A549 (cell line): Measurements from ENCODE around the gene FAM187B. TPM values are rescaled to one million over a fixed set of nuclear protein-coding genes. Genes with fewer than 3 reads are reported as not detected.
A peak's percentile ranks its signal among the peaks of the same experiment; 100 is the strongest.

Experiments used
- ATAC-seq, 2 experiments: fragments of 200-7000 bp in 1 of 2; fragments of >200 bp in 1 of 2; cut with Nextera tagmentation in 1 of 2; cut with Tn5 transposase in 1 of 2; 3 replicates each; pipeline versions ENCODE4 v1.8.0 to v1.9.1; 2018 to 2020; ENCODE audit warnings: mild to moderate bottlenecking in 1 of 2, moderate library complexity in 1 of 2
- CTCF ChIA-PET: fragments of 300-600 bp; sonication (Branson Sonifier 250); formaldehyde crosslinking; extraction: SDS; loops from one replicate; lab custom pipeline; 2021; ENCODE audit warnings: antibody characterized with exemption, inconsistent platforms; lab: Yijun Ruan, JAX
- POLR2A ChIA-PET: fragments of 350-600 bp; formaldehyde crosslinking; extraction: SDS; loops from one replicate; lab custom pipeline; 2021; ENCODE audit warnings: antibody characterized with exemption, inconsistent platforms; lab: Yijun Ruan, JAX
- DNase-seq, 2 experiments: peaks; one replicate each; pipeline versions ENCODE4 v3.0.0 to v3.0.0-alpha.2; 2011 to 2016; ENCODE audit warnings: low read depth in 1 of 2, low spot score in 1 of 2
- FAIRE-seq: peaks from 2 replicates; lab custom pipeline; 2011; peaks lifted over from hg19 to GRCh38; lab: Jason Lieb, UNC
- H3K27ac ChIP-seq, 2 experiments: fragments of >200 bp; sonication (Bioruptor Twin); formaldehyde crosslinking; 3 replicates each; pipeline ENCODE4 v1.5.1; 2016 to 2017
- H3K4me1 ChIP-seq: fragments of >200 bp; sonication (Bioruptor Twin); formaldehyde crosslinking; 3 replicates; pipeline ENCODE4 v1.6.1; 2016
- H3K4me2 ChIP-seq: fragments of >200 bp; sonication (Bioruptor Twin); formaldehyde crosslinking; 3 replicates; pipeline ENCODE4 v1.6.1; 2016
- H3K4me3 ChIP-seq: fragments of >200 bp; sonication (Bioruptor Twin); formaldehyde crosslinking; 3 replicates; pipeline ENCODE4 v1.5.1; 2016
- H3K9me3 ChIP-seq: fragments of >200 bp; sonication (Bioruptor Twin); formaldehyde crosslinking; 3 replicates; pipeline ENCODE4 v1.6.1; 2016
- CBX8 ChIP-seq: fragments of 200-600 bp; sonication (generic); IDR thresholded peaks from 2 replicates; pipeline ENCODE4 v1.6.1; 2016
- CHD2 ChIP-seq: fragments of 150-350 bp; IDR thresholded peaks from 2 replicates; pipeline ENCODE4 v1.6.1; 2014; ENCODE audit warnings: low read length; ENCODE audit not compliant: partially characterized antibody
- ELK1 ChIP-seq: fragments of 150-350 bp; IDR thresholded peaks from 2 replicates; pipeline ENCODE4 v1.6.1; 2014; ENCODE audit warnings: low read depth, mild to moderate bottlenecking, low read length
- FOSL2 ChIP-seq, 2 experiments: fragments of 450-650 bp in 1 of 2; fragments of >200 bp in 1 of 2; sonication (Bioruptor Twin) in 1 of 2; formaldehyde crosslinking; IDR thresholded peaks; 2 replicates each; pipeline versions ENCODE4 v1.5.0 to v1.6.1; 2016 to 2020; ENCODE audit warnings: mild to moderate bottlenecking in 1 of 2, moderate library complexity in 1 of 2
- HES2 ChIP-seq: fragments of >200 bp; sonication (Bioruptor Twin); formaldehyde crosslinking; IDR thresholded peaks from 2 replicates; pipeline ENCODE4 v1.6.1; 2016
- HMGXB4 ChIP-seq: fragments of 250-450 bp; sonication (Bioruptor Pico); IDR thresholded peaks from 2 replicates; pipeline ENCODE4 v1.5.0; 2021; ENCODE audit warnings: mild to moderate bottlenecking, moderate library complexity, borderline replicate concordance
- HOXB13 ChIP-seq: fragments of 250-450 bp; sonication (Bioruptor Pico); IDR thresholded peaks from 2 replicates; pipeline ENCODE4 v1.5.0; 2020; ENCODE audit warnings: low read depth, mild to moderate bottlenecking, moderate library complexity
- MAX ChIP-seq: IDR thresholded peaks from 2 replicates; pipeline ENCODE4 v1.6.1; 2012
- MAZ ChIP-seq: fragments of 150-350 bp; IDR thresholded peaks from 2 replicates; pipeline ENCODE4 v1.6.1; 2014; ENCODE audit warnings: antibody characterized with exemption, low read depth, low read length, borderline replicate concordance
- NR3C1 ChIP-seq: fragments of >200 bp; sonication (Bioruptor Twin); formaldehyde crosslinking; IDR thresholded peaks from 3 replicates; pipeline ENCODE4 v1.6.1; 2017
- REST ChIP-seq: fragments of 200-600 bp; sonication (generic); IDR thresholded peaks from 2 replicates; pipeline ENCODE4 v1.6.1; 2016; ENCODE audit warnings: antibody characterized with exemption, mild to moderate bottlenecking, moderate library complexity
- RNF2 ChIP-seq: fragments of 200-600 bp; sonication (generic); IDR thresholded peaks from 2 replicates; pipeline ENCODE4 v1.6.1; 2016; ENCODE audit warnings: low read depth, mild to moderate bottlenecking, antibody characterized with exemption, moderate library complexity, borderline replicate concordance
- USF2 ChIP-seq: fragments of 450-650 bp; IDR thresholded peaks from 2 replicates; pipeline ENCODE4 v1.6.1; 2014; ENCODE audit warnings: antibody characterized with exemption
- WGBS: methylation state at CpG from one replicate; pipeline ENCODE4 v1.1.6; 2017; ENCODE audit errors: missing lambda C conversion rate; 5-methylcytosine and 5-hydroxymethylcytosine counted together
- polyA plus RNA-seq, 4 experiments: library from polyadenylated mRNA; depleted of rRNA in 3 of 4; stranded (reverse); fragments of >200 nt; fragmentation: RNase III in 1 of 4; extraction: RNeasy Plus Mini Kit Qiagen cat#74134 plus additional on column Dnase treatment in 1 of 4; gene quantifications; 2 replicates in 3 of 4; 3 replicates in 1 of 4; pipeline ENCODE4 v1.2.3, GENCODE V29; 2011 to 2017

FAM187B gene
- polyA plus RNA-seq, 2 of the 4 experiments (the other 2 are of a cell fraction) = not detected

GRCh38 chr19:35260694-35261304, 32.3 kb upstream of the FAM187B start:
- POLR2A ChIA-PET = interaction anchor here (1.2 kb wide), 1 partner anchor 9 kb away, joined by 3 read pairs; no protein-coding TSS in a partner anchor
- FAIRE-seq (peak; percentile 70), DNase-seq (no peak), ATAC-seq (no peak; a peak in 1 of 6 replicates)
- Histone ChIP-seq H3K4me1 (no peaks in the 10 kb centered on the region), H3K27ac (no peak overlapping the region)
- CTCF ChIA-PET = interaction anchor here (0.6 to 4.2 kb wide), 7 partner anchors 10 to 208 kb away, joined by 3 to 11 read pairs (median 4); no protein-coding TSS in a partner anchor
- WGBS = 69% methylated on average over 10 of the region's 10 CpGs
- TF ChIP-seq CHD2 (no peak), USF2 (no peak), CBX8 (no peak), MAX (no peak), REST (no peak)
- TF ChIP-seq, all 56 proteins: peak for 0
- Histone ChIP-seq H3K4me2 (no peak overlapping the region), H3K9me3 (no peaks in the 10 kb centered on the region), H3K4me3 (no peak overlapping the region)

GRCh38 chr19:35257113-35257461, 28.5 kb upstream of the FAM187B start:
- 56% methylated on average over 9 of the region's 9 CpGs for WGBS
- H3K9me3 ChIP-seq = no peaks in the 10 kb centered on the region
- ATAC-seq = no peak
- no peak for DNase-seq
- H3K4me3 ChIP-seq = no peak overlapping the region
- no peak overlapping the region for H3K27ac ChIP-seq
- ChIA-PET POLR2A (no interaction called here), CTCF (interaction anchor here (0.6 to 2.9 kb wide), 8 partner anchors 9 to 194 kb away, joined by 3 to 12 read pairs (median 6); partner anchors contain the start of gene FXYD7)
- no peaks in the 10 kb centered on the region for H3K4me1 ChIP-seq
- TF ChIP-seq RNF2 (no peak), ELK1 (no peak), HES2 (no peak), HOXB13 (CRISPR knock-in tag) (no peak), HMGXB4 (CRISPR knock-in tag) (no peak), FOSL2 (IDR thresholded peaks at IDR 0.05) (no peak), FOSL2 (CRISPR knock-in tag; IDR thresholded peaks at IDR 0.05) (no peak), NR3C1 (no peak), MAZ (no peak)
- TF ChIP-seq, all 56 proteins: peak for 0
- no peak overlapping the region for H3K4me2 ChIP-seq
- no peak for FAIRE-seq
